HG02870 (cell line): ENCODE measurements around the gene SBF1.

Source experiments
- ATAC-seq: cut with Tn5 transposase; IDR thresholded peaks from one replicate; pipeline ENCODE4 v1.9.1; 2021; ENCODE audit warnings: mild to moderate bottlenecking, moderate library complexity; ENCODE audit not compliant: unreplicated experiment

SBF1 gene

GRCh38 chr22:50469377-50470305, 5.2 kb downstream of the SBF1 start:
- ATAC-seq = peak; percentile 37

- ATAC-seq = no peak
These were observed 6.2 kb downstream of the SBF1 start for GRCh38 chr22:50468626-50469025.

GRCh38 chr22:50467773-50468440, 6.9 kb downstream of the SBF1 start:
- ATAC-seq = no peak

GRCh38 chr22:50467341-50467740, 7.5 kb downstream of the SBF1 start:
- ATAC-seq = no peak

- no peak for ATAC-seq
These were observed 9.5 kb downstream of the SBF1 start for GRCh38 chr22:50465066-50465930.

GRCh38 chr22:50464451-50464850, 10.4 kb downstream of the SBF1 start:
- no peak for ATAC-seq

GRCh38 chr22:50463188-50463900, 11.5 kb downstream of the SBF1 start:
- ATAC-seq = no peak

- no peak for ATAC-seq
These were observed 12.8 kb downstream of the SBF1 start for GRCh38 chr22:50461979-50462540.

- ATAC-seq = no peak
These were observed 13.3 kb downstream of the SBF1 start for GRCh38 chr22:50461536-50461935.

- ATAC-seq = no peak
These were observed 13.9 kb downstream of the SBF1 start for GRCh38 chr22:50460938-50461337.

- ATAC-seq = no peak
These were observed 15.2 kb downstream of the SBF1 start for GRCh38 chr22:50459496-50460140.

- ATAC-seq = no peak
These were observed 15.8 kb downstream of the SBF1 start for GRCh38 chr22:50459016-50459415.

- ATAC-seq = no peak
These were observed 18.2 kb downstream of the SBF1 start for GRCh38 chr22:50456466-50457234.

- ATAC-seq = no peak
These were observed 18.8 kb downstream of the SBF1 start for GRCh38 chr22:50456026-50456425.

GRCh38 chr22:50455201-50455600, 19.6 kb downstream of the SBF1 start:
- no peak for ATAC-seq

GRCh38 chr22:50454556-50455075, 20.2 kb downstream of the SBF1 start:
- no peak for ATAC-seq

- no peak for ATAC-seq
These were observed 22.2 kb downstream of the SBF1 start for GRCh38 chr22:50452649-50453048.
